IMR-90 (cell line): ENCODE data around the gene C17orf100. TPM values are rescaled to one million over a fixed set of nuclear protein-coding genes. Genes with fewer than 3 reads are reported as not detected.

Experiments used
- ATAC-seq: fragments of 200-7000 bp; cut with Tn5 transposase; 2 replicates; pipeline ENCODE4 v1.9.1; 2020; ENCODE audit warnings: low read depth, mild to moderate bottlenecking, moderate library complexity
- BruUV-seq: library from RNA; stranded (reverse); fragments of 400-500 nt; replicated peaks from 2 replicates; lab custom pipeline; 2021; lab: Mats Ljungman, UMichigan
- CTCF ChIA-PET: fragments of 300-600 bp; formaldehyde crosslinking; extraction: SDS; loops from one replicate; lab custom pipeline; 2021; ENCODE audit warnings: antibody characterized with exemption; lab: Yijun Ruan, JAX
- POLR2A ChIA-PET: fragments of 300-600 bp; sonication (Branson Sonifier 250); formaldehyde crosslinking; loops from one replicate; lab custom pipeline; 2022; ENCODE audit warnings: antibody characterized with exemption; ENCODE audit not compliant: unreplicated experiment; lab: Charles Lee
- DNase-seq: peaks from one replicate; pipeline ENCODE4 v3.0.0; 2013
- H2AFZ ChIP-seq: replicated peaks from 2 replicates; pipeline ENCODE3; 2013; ENCODE audit warnings: low read length, mild to moderate bottlenecking; ENCODE audit not compliant: poor library complexity
- H2AK5ac ChIP-seq: 2 replicates; pipeline ENCODE4 v1.6.1; 2013; ENCODE audit warnings: low read depth, low read length, inconsistent platforms
- H2AK9ac ChIP-seq: replicated peaks from 2 replicates; pipeline ENCODE3; 2013; ENCODE audit warnings: mild to moderate bottlenecking, low read depth, low read length, moderate library complexity; ENCODE audit not compliant: poor library complexity
- H2BK120ac ChIP-seq: 2 replicates; pipeline ENCODE4 v1.6.1; 2013; ENCODE audit warnings: low read depth, low read length, inconsistent platforms
- H2BK15ac ChIP-seq: 3 replicates; pipeline ENCODE4 v1.6.1; 2013; ENCODE audit warnings: low read depth, low read length, inconsistent platforms
- H2BK20ac ChIP-seq: 2 replicates; pipeline ENCODE4 v1.6.1; 2013; ENCODE audit warnings: low read depth, mild to moderate bottlenecking, inconsistent platforms, low read length, moderate library complexity
- H2BK5ac ChIP-seq: 2 replicates; pipeline ENCODE4 v1.6.1; 2013; ENCODE audit warnings: mild to moderate bottlenecking, low read depth, low read length, inconsistent platforms; ENCODE audit not compliant: poor library complexity, severe bottlenecking
- H3K14ac ChIP-seq: replicated peaks from 2 replicates; pipeline ENCODE4 v1.6.1; 2013; ENCODE audit warnings: low read depth, low read length, inconsistent platforms
- H3K18ac ChIP-seq: 2 replicates; pipeline ENCODE4 v1.6.1; 2013; ENCODE audit warnings: low read depth, low read length, control low read depth
- H3K23ac ChIP-seq: 2 replicates; pipeline ENCODE4 v1.6.1; 2013; ENCODE audit warnings: low read depth, low read length, inconsistent platforms
- H3K27ac ChIP-seq: 2 replicates; pipeline ENCODE4 v1.5.1; 2013; ENCODE audit warnings: mild to moderate bottlenecking, control low read depth, low read length; ENCODE audit not compliant: insufficient read depth
- H3K27me3 ChIP-seq: 2 replicates; pipeline ENCODE4 v1.6.1; 2013; ENCODE audit warnings: low read length; ENCODE audit not compliant: control insufficient read depth, insufficient read depth
- H3K36me3 ChIP-seq: 2 replicates; pipeline ENCODE4 v1.6.1; 2013; ENCODE audit warnings: low read length, mixed read lengths; ENCODE audit not compliant: control insufficient read depth, insufficient read depth
- H3K4ac ChIP-seq: 2 replicates; pipeline ENCODE4 v1.6.1; 2013; ENCODE audit warnings: low read depth, low read length, inconsistent platforms
- H3K4me1 ChIP-seq: 2 replicates; pipeline ENCODE4 v1.6.1; 2013; ENCODE audit warnings: low read length, mixed read lengths; ENCODE audit not compliant: control insufficient read depth, insufficient read depth
- H3K4me2 ChIP-seq: 2 replicates; pipeline ENCODE4 v1.6.1; 2013; ENCODE audit warnings: low read depth, mild to moderate bottlenecking, control low read depth, low read length, moderate library complexity
- H3K4me3 ChIP-seq: 2 replicates; pipeline ENCODE4 v1.5.1; 2013; ENCODE audit warnings: low read depth, mild to moderate bottlenecking, control low read depth, low read length, moderate library complexity; ENCODE audit not compliant: insufficient read depth
- H3K56ac ChIP-seq: 2 replicates; pipeline ENCODE4 v1.6.1; 2013; ENCODE audit warnings: low read length, inconsistent platforms; ENCODE audit not compliant: insufficient read depth; ENCODE audit errors: extremely low read depth
- H3K79me1 ChIP-seq, 2 experiments: 2 replicates each; pipeline ENCODE4 v1.6.1; 2013; ENCODE audit warnings: low read length in 2 of 2, inconsistent platforms in 1 of 2, low read depth in 1 of 2
- H3K9ac ChIP-seq: 2 replicates; pipeline ENCODE4 v1.6.1; 2013; ENCODE audit warnings: low read depth, low read length, control low read depth
- H3K9me1 ChIP-seq: 2 replicates; pipeline ENCODE4 v1.6.1; 2013; ENCODE audit warnings: low read length, inconsistent platforms; ENCODE audit not compliant: insufficient read depth
- H3K9me3 ChIP-seq: 2 replicates; pipeline ENCODE4 v1.6.1; 2013; ENCODE audit warnings: low read length; ENCODE audit not compliant: control insufficient read depth, insufficient read depth
- H4K20me1 ChIP-seq: 2 replicates; pipeline ENCODE4 v1.6.1; 2013; ENCODE audit warnings: low read length, inconsistent platforms; ENCODE audit not compliant: insufficient read depth
- H4K5ac ChIP-seq: 2 replicates; pipeline ENCODE4 v1.6.1; 2013; ENCODE audit warnings: mild to moderate bottlenecking, low read depth, low read length, control low read depth
- H4K8ac ChIP-seq, 2 experiments: 2 replicates each; pipeline ENCODE4 v1.6.1; 2013; ENCODE audit warnings: low read depth in 2 of 2, low read length in 2 of 2, control low read depth in 1 of 2, inconsistent platforms in 1 of 2
- H4K91ac ChIP-seq: 2 replicates; pipeline ENCODE4 v1.6.1; 2013; ENCODE audit warnings: low read depth, low read length, inconsistent platforms; ENCODE audit not compliant: insufficient read depth
- BHLHE40 ChIP-seq: fragments of 150-350 bp; IDR thresholded peaks from 2 replicates; pipeline ENCODE4 v1.6.1; 2016; ENCODE audit warnings: mild to moderate bottlenecking, low read depth, low read length
- CEBPB ChIP-seq: IDR thresholded peaks from 2 replicates; pipeline ENCODE4 v1.6.1; 2012; ENCODE audit warnings: low read depth, low read length, improper control_type of control experiment
- CHD1 ChIP-seq: IDR thresholded peaks from 2 replicates; pipeline ENCODE4 v1.6.1; 2012; ENCODE audit warnings: low read depth, low read length, improper control_type of control experiment
- MAFK ChIP-seq: IDR thresholded peaks from 2 replicates; pipeline ENCODE4 v1.6.1; 2012; ENCODE audit warnings: low read depth, low read length, improper control_type of control experiment
- MAZ ChIP-seq: IDR thresholded peaks from 2 replicates; pipeline ENCODE4 v1.6.1; 2012; ENCODE audit warnings: low read depth, mild to moderate bottlenecking, low read length, improper control_type of control experiment, moderate library complexity, borderline replicate concordance
- MXI1 ChIP-seq: IDR thresholded peaks from 2 replicates; pipeline ENCODE4 v1.6.1; 2012; ENCODE audit warnings: low read depth, mild to moderate bottlenecking, low read length, moderate library complexity, borderline replicate concordance
- NFE2L2 ChIP-seq: fragments of 150-350 bp; IDR thresholded peaks from 2 replicates; pipeline ENCODE4 v1.6.1; 2016; ENCODE audit warnings: low read depth, mild to moderate bottlenecking, low read length
- POLR2A ChIP-seq: IDR thresholded peaks from 2 replicates; pipeline ENCODE4 v1.6.1; 2012; ENCODE audit warnings: mild to moderate bottlenecking, low read depth, low read length
- RAD21 ChIP-seq: IDR thresholded peaks from 2 replicates; pipeline ENCODE4 v1.6.1; 2012; ENCODE audit warnings: low read length, improper control_type of control experiment
- RFX5 ChIP-seq: IDR thresholded peaks from 2 replicates; pipeline ENCODE4 v1.8.0; 2012; ENCODE audit warnings: low read depth, mild to moderate bottlenecking, low read length, moderate library complexity
- SMC3 ChIP-seq: fragments of 150-350 bp; IDR thresholded peaks from 2 replicates; pipeline ENCODE4 v1.6.1; 2016; ENCODE audit warnings: low read depth, mild to moderate bottlenecking, antibody characterized with exemption, low read length, moderate library complexity
- USF2 ChIP-seq: fragments of 150-350 bp; IDR thresholded peaks from 2 replicates; pipeline ENCODE4 v1.6.1; 2017; ENCODE audit warnings: mild to moderate bottlenecking, antibody characterized with exemption, low read length, low read depth
- WGBS, 2 experiments: methylation state at CpG; one replicate each; pipeline versions ENCODE4 v1.1.5 to v1.1.7; 2013; ENCODE audit warnings: missing lambda C conversion rate in 2 of 2; ENCODE audit not compliant: insufficient read length in 1 of 2; ENCODE audit errors: extremely low coverage in 2 of 2; 5-methylcytosine and 5-hydroxymethylcytosine counted together
- dilution Hi-C: fragments of 300-500 bp; cut with HindIII; formaldehyde crosslinking; loops from one replicate; pipeline ENCODE4 v1.14.3; 2018; ENCODE audit warnings: low sequenced_read_pairs; ENCODE audit not compliant: unreplicated experiment
- in situ Hi-C: fragments of 300-500 bp; cut with MboI; formaldehyde crosslinking; loops from 3 replicates; pipeline ENCODE4 v1.14.3; 2019; ENCODE audit warnings: low sequenced_read_pairs, inconsistent platforms, mixed read lengths
- intact Hi-C: fragments of 100-400 bp; cut with micrococcal nuclease; formaldehyde crosslinking; loops from 2 replicates; pipeline ENCODE4 v1.10.0; 2022
- polyA plus RNA-seq, 3 experiments: library from polyadenylated mRNA; depleted of rRNA; stranded (reverse); fragments of >200 nt; gene quantifications; 2 replicates each; pipeline ENCODE4 v1.2.3, GENCODE V29; 2012; ENCODE audit warnings: low replicate concordance in 1 of 3
- total RNA-seq: library from RNA; depleted of rRNA; stranded (reverse); fragments of >200 nt; gene quantifications from 2 replicates; pipeline ENCODE4 v1.2.3, GENCODE V29; 2012
- TF ChIP-seq, protein P1 (sequence below): fragments of 150-350 bp; IDR thresholded peaks from 2 replicates; pipeline ENCODE4 v1.6.1; 2016; ENCODE audit warnings: low read depth, mild to moderate bottlenecking, low read length, moderate library complexity, borderline replicate concordance
- TF ChIP-seq, protein P2 (sequence below): conservative IDR thresholded peaks from 2 replicates; pipeline ENCODE4 v1.5.1; 2012; ENCODE audit warnings: mild to moderate bottlenecking, low read depth, low read length, improper control_type of control experiment

C17orf100 gene
- total and polyA plus RNA-seq, 2 of the 4 experiments (the other 2 are of a cell fraction): 0.18 to 1.8 TPM

DNA sequence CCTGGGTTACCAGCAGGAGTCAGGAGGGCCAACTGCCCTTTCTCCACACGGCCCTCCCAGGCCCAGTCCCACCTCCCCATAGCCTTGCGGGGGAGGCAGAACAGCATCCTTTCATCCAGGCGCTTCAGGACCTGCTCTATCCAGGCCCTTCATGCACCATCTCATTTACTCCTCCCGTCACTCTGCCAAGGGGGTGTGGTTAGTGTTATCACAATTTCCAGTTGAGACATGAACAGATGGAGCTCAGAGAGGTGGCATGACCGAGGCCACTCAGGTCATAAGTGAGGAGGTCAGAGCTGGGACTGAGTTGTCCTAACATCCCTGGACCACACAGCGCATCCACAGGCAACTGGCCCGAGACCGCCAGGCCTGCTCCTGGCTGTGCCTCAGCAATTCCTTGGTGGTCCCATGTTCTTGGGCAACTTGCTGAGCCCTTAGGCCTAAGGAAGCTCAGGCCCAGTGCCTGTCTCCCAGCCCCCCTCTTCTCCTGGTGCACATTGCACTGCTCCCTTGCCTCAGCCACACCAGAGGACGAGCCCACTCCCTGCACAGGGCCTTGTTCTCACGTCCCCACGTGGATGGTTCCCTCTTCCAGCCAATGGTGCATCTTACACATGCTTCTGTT is 23.8 kb downstream of the C17orf100 start:
- ChIA-PET POLR2A (no interaction called here), CTCF (no interaction called here)
- no peak overlapping the region for H3K9ac ChIP-seq
- H3K9me1 ChIP-seq: no peaks in the 10 kb centered on the region
- H4K8ac ChIP-seq: no peak overlapping the region
- ATAC-seq (no peak), DNase-seq (no peak)
- no peak overlapping the region for H3K27ac ChIP-seq
- no peak overlapping the region for H2AK9ac ChIP-seq
- no peak overlapping the region for H4K91ac ChIP-seq
- H3K18ac ChIP-seq: no peak overlapping the region
- H3K4ac ChIP-seq: no peak overlapping the region
- H3K79me1 ChIP-seq: no peaks in the 10 kb centered on the region
- TF ChIP-seq NFE2L2: no peak
- TF ChIP-seq, protein P1, sequence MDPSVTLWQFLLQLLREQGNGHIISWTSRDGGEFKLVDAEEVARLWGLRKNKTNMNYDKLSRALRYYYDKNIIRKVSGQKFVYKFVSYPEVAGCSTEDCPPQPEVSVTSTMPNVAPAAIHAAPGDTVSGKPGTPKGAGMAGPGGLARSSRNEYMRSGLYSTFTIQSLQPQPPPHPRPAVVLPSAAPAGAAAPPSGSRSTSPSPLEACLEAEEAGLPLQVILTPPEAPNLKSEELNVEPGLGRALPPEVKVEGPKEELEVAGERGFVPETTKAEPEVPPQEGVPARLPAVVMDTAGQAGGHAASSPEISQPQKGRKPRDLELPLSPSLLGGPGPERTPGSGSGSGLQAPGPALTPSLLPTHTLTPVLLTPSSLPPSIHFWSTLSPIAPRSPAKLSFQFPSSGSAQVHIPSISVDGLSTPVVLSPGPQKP: no peak
- TF ChIP-seq RAD21: no peak
- TF ChIP-seq CEBPB: no peak
- no peak for TF ChIP-seq POLR2A
- TF ChIP-seq CHD1: no peak
- no peak for TF ChIP-seq RFX5
- TF ChIP-seq MAZ: no peak
- TF ChIP-seq MAFK: no peak
- TF ChIP-seq, protein P2, sequence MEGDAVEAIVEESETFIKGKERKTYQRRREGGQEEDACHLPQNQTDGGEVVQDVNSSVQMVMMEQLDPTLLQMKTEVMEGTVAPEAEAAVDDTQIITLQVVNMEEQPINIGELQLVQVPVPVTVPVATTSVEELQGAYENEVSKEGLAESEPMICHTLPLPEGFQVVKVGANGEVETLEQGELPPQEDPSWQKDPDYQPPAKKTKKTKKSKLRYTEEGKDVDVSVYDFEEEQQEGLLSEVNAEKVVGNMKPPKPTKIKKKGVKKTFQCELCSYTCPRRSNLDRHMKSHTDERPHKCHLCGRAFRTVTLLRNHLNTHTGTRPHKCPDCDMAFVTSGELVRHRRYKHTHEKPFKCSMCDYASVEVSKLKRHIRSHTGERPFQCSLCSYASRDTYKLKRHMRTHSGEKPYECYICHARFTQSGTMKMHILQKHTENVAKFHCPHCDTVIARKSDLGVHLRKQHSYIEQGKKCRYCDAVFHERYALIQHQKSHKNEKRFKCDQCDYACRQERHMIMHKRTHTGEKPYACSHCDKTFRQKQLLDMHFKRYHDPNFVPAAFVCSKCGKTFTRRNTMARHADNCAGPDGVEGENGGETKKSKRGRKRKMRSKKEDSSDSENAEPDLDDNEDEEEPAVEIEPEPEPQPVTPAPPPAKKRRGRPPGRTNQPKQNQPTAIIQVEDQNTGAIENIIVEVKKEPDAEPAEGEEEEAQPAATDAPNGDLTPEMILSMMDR: no peak
- no peak for TF ChIP-seq SMC3
- TF ChIP-seq MXI1: no peak
- no peak for TF ChIP-seq BHLHE40
- no peak for TF ChIP-seq USF2
- no peak overlapping the region for H4K5ac ChIP-seq
- H2BK20ac ChIP-seq: no peak overlapping the region
- BruUV-seq: no TSS peak
- H3K56ac ChIP-seq: no peak overlapping the region
- intact Hi-C loops (no loop called here), in situ Hi-C loops (no loop called here), dilution Hi-C loops (no loop called here)
- no peaks in the 10 kb centered on the region for H3K36me3 ChIP-seq
- H3K4me3 ChIP-seq: no peak overlapping the region
- H2BK15ac ChIP-seq: no peak overlapping the region
- no peak overlapping the region for H3K23ac ChIP-seq
- H2AFZ ChIP-seq: no peak overlapping the region
- no peak overlapping the region for H3K4me2 ChIP-seq
- no peaks in the 10 kb centered on the region for H3K4me1 ChIP-seq
- no peak overlapping the region for H2BK5ac ChIP-seq
- 44% methylated on average over 6 of the region's 11 CpGs; no CpG with 5 or more reads in 1 of the 2 experiments for WGBS, 2 experiments
- H2BK120ac ChIP-seq: no peak overlapping the region
- H3K27me3 ChIP-seq: peaks cover 26% of the 10 kb centered on the region
- no peaks in the 10 kb centered on the region for H4K20me1 ChIP-seq
- no peak overlapping the region for H2AK5ac ChIP-seq
- H3K14ac ChIP-seq: no peak overlapping the region
- no peaks in the 10 kb centered on the region for H3K9me3 ChIP-seq
